K562 (cell line): ENCODE data around the gene MUC3A. TPM values are rescaled to one million over a fixed set of nuclear protein-coding genes. Genes with fewer than 3 reads are reported as not detected.
A peak's percentile ranks its signal among the peaks of the same experiment; 100 is the strongest.

ENCODE experiments used
- CBFB ChIP-seq: sonication (generic); formaldehyde crosslinking; IDR thresholded peaks from 2 replicates; pipeline ENCODE4 v1.4.0; 2020; ENCODE audit warnings: mild to moderate bottlenecking, missing genetic modification reagents
- CHD2 ChIP-seq: IDR thresholded peaks from 2 replicates; pipeline ENCODE4 v1.6.1; 2011; ENCODE audit warnings: low read depth, low read length
- HDAC3 ChIP-seq: fragments of 450-650 bp; IDR thresholded peaks from 2 replicates; pipeline ENCODE4 v1.6.1; 2018; ENCODE audit warnings: borderline replicate concordance, mild to moderate bottlenecking, moderate library complexity; ENCODE audit not compliant: partially characterized antibody
- HMG20B ChIP-seq: fragments of 250-450 bp; sonication (Bioruptor Pico); IDR thresholded peaks from 2 replicates; pipeline ENCODE4 v1.5.0; 2021; ENCODE audit warnings: mild to moderate bottlenecking
- HNRNPL ChIP-seq: fragments of 200-400 bp; formaldehyde crosslinking; IDR thresholded peaks from 2 replicates; pipeline ENCODE4 v1.6.1; 2017; ENCODE audit warnings: low read depth, mild to moderate bottlenecking, low read length
- JUNB ChIP-seq: fragments of 450-650 bp; formaldehyde crosslinking; conservative IDR thresholded peaks from 2 replicates; pipeline ENCODE4 v1.4.0; 2020; ENCODE audit warnings: mild to moderate bottlenecking
- KLF16 ChIP-seq: IDR thresholded peaks from 2 replicates; pipeline ENCODE4 v1.6.1; 2016; ENCODE audit warnings: antibody characterized with exemption
- KLF6 ChIP-seq: fragments of 250-450 bp; sonication (Bioruptor Pico); IDR thresholded peaks from 2 replicates; pipeline ENCODE4 v1.4.0; 2020; ENCODE audit warnings: mild to moderate bottlenecking, moderate library complexity, borderline replicate concordance
- NFYB ChIP-seq: IDR thresholded peaks from 2 replicates; pipeline ENCODE4 v1.6.1; 2011; ENCODE audit warnings: mild to moderate bottlenecking, moderate library complexity; ENCODE audit not compliant: insufficient read length; ENCODE audit errors: extremely low read depth
- NRF1 ChIP-seq, 2 experiments: fragments of 450-650 bp; IDR thresholded peaks in 1 of 2; conservative IDR thresholded peaks in 1 of 2; 2 replicates each; pipeline ENCODE4 v1.6.1; 2014; ENCODE audit warnings: mild to moderate bottlenecking in 2 of 2
- PHF21A ChIP-seq: fragments of 450-650 bp; IDR thresholded peaks from 2 replicates; pipeline ENCODE4 v1.6.1; 2017; ENCODE audit warnings: low read depth, borderline replicate concordance
- POU5F1 ChIP-seq: fragments of 150-350 bp; IDR thresholded peaks from 2 replicates; pipeline ENCODE4 v1.6.1; 2014; ENCODE audit warnings: borderline replicate concordance, low read length, low read depth, mild to moderate bottlenecking; ENCODE audit not compliant: partially characterized antibody
- RCOR1 ChIP-seq, 2 experiments: IDR thresholded peaks; 2 replicates each; pipeline ENCODE4 v1.6.1; 2012; ENCODE audit warnings: low read depth in 2 of 2, low read length in 2 of 2, borderline replicate concordance in 1 of 2, improper control_type of control experiment in 1 of 2
- TEAD4 ChIP-seq, 2 experiments: sonication (generic) in 1 of 2; formaldehyde crosslinking in 1 of 2; IDR thresholded peaks; 2 replicates each; pipeline versions ENCODE4 v1.6.1 to v1.8.0; 2012 to 2022; ENCODE audit warnings: borderline replicate concordance in 1 of 2, inconsistent platforms in 1 of 2, low read length in 1 of 2, mild to moderate bottlenecking in 1 of 2, missing genetic modification reagents in 1 of 2
- ZBTB8A ChIP-seq: fragments of 450-650 bp; IDR thresholded peaks from 2 replicates; pipeline ENCODE4 v1.6.1; 2018; ENCODE audit warnings: mild to moderate bottlenecking, moderate library complexity; ENCODE audit not compliant: partially characterized antibody
- ZNF316 ChIP-seq: fragments of 450-650 bp; IDR thresholded peaks from 2 replicates; pipeline ENCODE4 v1.6.1; 2016
- ZNF717 ChIP-seq: fragments of 250-450 bp; sonication (Bioruptor Pico); IDR thresholded peaks from 2 replicates; pipeline ENCODE4 v1.5.0; 2021
- ZNF766 ChIP-seq: fragments of 200-800 bp; sonication (Bioruptor generic); conservative IDR thresholded peaks from 2 replicates; pipeline ENCODE4 v1.6.1; 2016; ENCODE audit warnings: missing genetic modification characterization, missing compliant biosample characterization
- polyA plus RNA-seq, 8 experiments: library from polyadenylated mRNA; depleted of rRNA in 4 of 8; stranded (reverse) in 5 of 8; unstranded in 3 of 8; fragments of >200 nt; fragmentation: Nextera tagmentation in 2 of 8; fragmentation: Illumina TruSeq in 1 of 8; extraction: Ambion mirVana in 2 of 8; extraction: Trizol in 1 of 8; gene quantifications; 2 replicates each; pipeline versions ENCODE4 v1.2.1 to v1.2.3, GENCODE V29; 2011 to 2014; ENCODE audit warnings: inconsistent platforms in 1 of 8, missing spikeins in 1 of 8
- total RNA-seq, 7 experiments: library from RNA; depleted of rRNA in 6 of 7; stranded (reverse); fragments of >200 nt in 6 of 7; fragmentation: Illumina TruSeq in 2 of 7; extraction: Trizol in 2 of 7; gene quantifications; 2 replicates each; pipeline versions ENCODE4 v1.2.1 to v1.2.3, GENCODE V29; 2011 to 2021; ENCODE audit warnings: low replicate concordance in 1 of 7
- TF ChIP-seq, protein P1 (sequence below): fragments of 450-650 bp; IDR thresholded peaks from 2 replicates; pipeline ENCODE4 v1.6.1; 2018; ENCODE audit warnings: mild to moderate bottlenecking, low read depth; ENCODE audit not compliant: partially characterized antibody
- TF ChIP-seq, protein P2 (sequence below): sonication (generic); formaldehyde crosslinking; IDR thresholded peaks from 2 replicates; pipeline ENCODE4 v1.8.0; 2022; ENCODE audit warnings: missing genetic modification reagents, mild to moderate bottlenecking, moderate library complexity, borderline replicate concordance
- TF ChIP-seq, protein P3 (sequence below): sonication (generic); formaldehyde crosslinking; IDR thresholded peaks from 2 replicates; pipeline ENCODE4 v1.8.1; 2023; ENCODE audit warnings: mild to moderate bottlenecking, missing genetic modification reagents
- TF ChIP-seq, protein P4 (sequence below): sonication (generic); formaldehyde crosslinking; IDR thresholded peaks from 2 replicates; pipeline ENCODE4 v1.8.0; 2022; ENCODE audit warnings: missing genetic modification reagents, mild to moderate bottlenecking, borderline replicate concordance

MUC3A gene
- total and polyA plus RNA-seq, 9 of the 15 experiments (the other 6 are each of a cell fraction or from before 2014, with no cell fraction given): 0.06 to 2.2 (median 0.20) TPM; not detected in 1

DNA sequence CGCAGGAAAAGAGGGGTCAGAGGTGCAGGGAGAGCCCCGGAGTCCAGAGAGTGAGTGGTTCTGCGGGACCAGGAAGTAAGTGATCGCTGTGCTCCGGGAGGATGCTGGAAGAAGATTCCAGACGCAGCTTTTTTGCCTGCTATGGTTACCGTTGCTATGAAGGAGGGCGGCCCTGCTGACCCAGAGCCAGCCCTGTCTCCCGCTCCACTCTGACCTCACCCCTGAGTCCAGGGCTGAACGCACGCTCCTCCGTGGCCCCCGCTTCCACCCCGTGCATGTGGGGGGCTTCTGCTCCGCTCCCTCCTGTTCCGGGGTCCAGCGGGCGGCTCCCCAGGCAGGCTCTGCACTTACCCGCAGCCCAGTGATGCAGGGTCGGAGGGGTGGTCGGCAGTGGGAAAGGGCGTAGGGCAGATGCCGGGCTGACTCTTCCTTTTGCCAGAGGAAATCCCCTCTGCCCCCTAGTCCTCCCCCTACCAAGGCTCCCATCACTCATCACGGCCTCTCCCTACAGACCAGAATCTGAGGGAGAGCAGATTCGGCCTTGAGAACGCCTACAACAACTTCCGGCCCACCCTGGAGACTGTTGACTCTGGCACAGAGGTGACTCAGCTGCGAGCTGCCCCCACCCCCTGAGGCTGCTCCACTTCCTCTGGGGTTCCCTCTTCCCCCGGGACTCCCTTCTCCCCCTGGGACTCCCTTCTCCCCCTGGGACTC, 67.9 kb downstream of the MUC3A start (continued):
- TF ChIP-seq, protein P1, sequence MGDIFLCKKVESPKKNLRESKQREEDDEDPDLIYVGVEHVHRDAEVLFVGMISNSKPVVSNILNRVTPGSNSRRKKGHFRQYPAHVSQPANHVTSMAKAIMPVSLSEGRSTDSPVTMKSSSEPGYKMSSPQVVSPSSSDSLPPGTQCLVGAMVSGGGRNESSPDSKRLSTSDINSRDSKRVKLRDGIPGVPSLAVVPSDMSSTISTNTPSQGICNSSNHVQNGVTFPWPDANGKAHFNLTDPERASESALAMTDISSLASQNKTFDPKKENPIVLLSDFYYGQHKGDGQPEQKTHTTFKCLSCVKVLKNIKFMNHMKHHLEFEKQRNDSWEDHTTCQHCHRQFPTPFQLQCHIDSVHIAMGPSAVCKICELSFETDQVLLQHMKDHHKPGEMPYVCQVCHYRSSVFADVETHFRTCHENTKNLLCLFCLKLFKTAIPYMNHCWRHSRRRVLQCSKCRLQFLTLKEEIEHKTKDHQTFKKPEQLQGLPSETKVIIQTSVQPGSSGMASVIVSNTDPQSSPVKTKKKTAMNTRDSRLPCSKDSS: no peak
- TF ChIP-seq, protein P2, sequence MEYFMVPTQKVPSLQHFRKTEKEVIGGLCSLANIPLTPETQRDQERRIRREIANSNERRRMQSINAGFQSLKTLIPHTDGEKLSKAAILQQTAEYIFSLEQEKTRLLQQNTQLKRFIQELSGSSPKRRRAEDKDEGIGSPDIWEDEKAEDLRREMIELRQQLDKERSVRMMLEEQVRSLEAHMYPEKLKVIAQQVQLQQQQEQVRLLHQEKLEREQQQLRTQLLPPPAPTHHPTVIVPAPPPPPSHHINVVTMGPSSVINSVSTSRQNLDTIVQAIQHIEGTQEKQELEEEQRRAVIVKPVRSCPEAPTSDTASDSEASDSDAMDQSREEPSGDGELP (CRISPR knock-in tag): peak; percentile 46; the same call in 1 of the 2 replicates
- TF ChIP-seq POU5F1 (no peak), NRF1 (conservative IDR thresholded peaks at IDR 0.05 in 1 of 2, IDR thresholded peaks at IDR 0.05 in 1 of 2) (peak; percentile 72 to 77), ZBTB8A (no peak), ZNF717 (CRISPR knock-in tag) (no peak), KLF6 (CRISPR knock-in tag) (no peak), CBFB (CRISPR knock-in tag) (no peak), JUNB (CRISPR knock-in tag) (no peak), ZNF766 (CRISPR knock-in tag) (no peak), KLF16 (no peak), RCOR1 (IDR thresholded peaks at IDR 0.05; ENCODE audit: borderline replicate concordance in 1 of 2, low read depth in 2 of 2, low read length in 2 of 2) (peak in 1 of 2 experiments; percentile 88; a peak in 2 of 4 replicates), HNRNPL (no peak), HDAC3 (no peak), CHD2 (no peak), NFYB (no peak), HMG20B (CRISPR knock-in tag) (no peak), ZNF316 (peak; percentile 42; the same call in 1 of the 2 replicates), PHF21A (no peak), TEAD4 (IDR thresholded peaks at IDR 0.05; ENCODE audit: low read length) (no peak), TEAD4 (CRISPR knock-in tag; IDR thresholded peaks at IDR 0.05; ENCODE audit: borderline replicate concordance) (no peak)
- TF ChIP-seq, protein P3, sequence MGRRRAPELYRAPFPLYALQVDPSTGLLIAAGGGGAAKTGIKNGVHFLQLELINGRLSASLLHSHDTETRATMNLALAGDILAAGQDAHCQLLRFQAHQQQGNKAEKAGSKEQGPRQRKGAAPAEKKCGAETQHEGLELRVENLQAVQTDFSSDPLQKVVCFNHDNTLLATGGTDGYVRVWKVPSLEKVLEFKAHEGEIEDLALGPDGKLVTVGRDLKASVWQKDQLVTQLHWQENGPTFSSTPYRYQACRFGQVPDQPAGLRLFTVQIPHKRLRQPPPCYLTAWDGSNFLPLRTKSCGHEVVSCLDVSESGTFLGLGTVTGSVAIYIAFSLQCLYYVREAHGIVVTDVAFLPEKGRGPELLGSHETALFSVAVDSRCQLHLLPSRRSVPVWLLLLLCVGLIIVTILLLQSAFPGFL (CRISPR knock-in tag): no peak
- TF ChIP-seq, protein P4, sequence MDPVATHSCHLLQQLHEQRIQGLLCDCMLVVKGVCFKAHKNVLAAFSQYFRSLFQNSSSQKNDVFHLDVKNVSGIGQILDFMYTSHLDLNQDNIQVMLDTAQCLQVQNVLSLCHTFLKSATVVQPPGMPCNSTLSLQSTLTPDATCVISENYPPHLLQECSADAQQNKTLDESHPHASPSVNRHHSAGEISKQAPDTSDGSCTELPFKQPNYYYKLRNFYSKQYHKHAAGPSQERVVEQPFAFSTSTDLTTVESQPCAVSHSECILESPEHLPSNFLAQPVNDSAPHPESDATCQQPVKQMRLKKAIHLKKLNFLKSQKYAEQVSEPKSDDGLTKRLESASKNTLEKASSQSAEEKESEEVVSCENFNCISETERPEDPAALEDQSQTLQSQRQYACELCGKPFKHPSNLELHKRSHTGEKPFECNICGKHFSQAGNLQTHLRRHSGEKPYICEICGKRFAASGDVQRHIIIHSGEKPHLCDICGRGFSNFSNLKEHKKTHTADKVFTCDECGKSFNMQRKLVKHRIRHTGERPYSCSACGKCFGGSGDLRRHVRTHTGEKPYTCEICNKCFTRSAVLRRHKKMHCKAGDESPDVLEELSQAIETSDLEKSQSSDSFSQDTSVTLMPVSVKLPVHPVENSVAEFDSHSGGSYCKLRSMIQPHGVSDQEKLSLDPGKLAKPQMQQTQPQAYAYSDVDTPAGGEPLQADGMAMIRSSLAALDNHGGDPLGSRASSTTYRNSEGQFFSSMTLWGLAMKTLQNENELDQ: no peak
